ENCODE results near the gene OR2M5. TPM values are rescaled to one million over a fixed set of nuclear protein-coding genes. Genes with fewer than 3 reads are reported as not detected.

Gene OR2M5
- total RNA-seq, 1 donor from 2014 or later, result not detected

DNA sequence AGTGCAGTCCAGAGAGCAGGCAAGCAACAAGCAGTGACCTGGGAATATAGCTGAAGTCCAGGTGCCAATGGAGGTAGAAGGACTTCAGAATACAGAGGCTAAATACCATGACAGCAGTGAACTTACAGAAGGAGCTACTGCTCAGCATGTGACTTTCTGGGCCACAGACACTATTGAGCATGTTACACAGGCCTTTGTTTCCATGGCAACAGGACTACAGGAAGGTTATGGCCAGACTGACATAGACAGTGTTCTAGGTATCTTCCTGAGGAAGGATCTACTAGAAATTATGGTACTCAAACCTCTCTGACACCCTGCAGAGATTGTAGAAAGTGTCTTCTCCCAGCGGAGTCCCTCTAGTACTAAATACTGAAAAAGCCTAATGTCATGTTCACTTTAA is 11.0 kb downstream of the OR2M5 start:
- Mint-ChIP-seq H3K27me3 (ENCODE audit: low read depth) (no peaks in the 10 kb centered on the region), H3K27ac (no peak overlapping the region), H3K36me3 (no peaks in the 10 kb centered on the region), H3K9me3 (peaks cover 59% of the 10 kb centered on the region), H3K4me3 (no peak overlapping the region), H3K4me1 (no peaks in the 10 kb centered on the region)
- DNase-seq (ENCODE audit: low spot score in 2 of 2, unreplicated experiment in 2 of 2), result no peak
- TF ChIP-seq, protein P1, sequence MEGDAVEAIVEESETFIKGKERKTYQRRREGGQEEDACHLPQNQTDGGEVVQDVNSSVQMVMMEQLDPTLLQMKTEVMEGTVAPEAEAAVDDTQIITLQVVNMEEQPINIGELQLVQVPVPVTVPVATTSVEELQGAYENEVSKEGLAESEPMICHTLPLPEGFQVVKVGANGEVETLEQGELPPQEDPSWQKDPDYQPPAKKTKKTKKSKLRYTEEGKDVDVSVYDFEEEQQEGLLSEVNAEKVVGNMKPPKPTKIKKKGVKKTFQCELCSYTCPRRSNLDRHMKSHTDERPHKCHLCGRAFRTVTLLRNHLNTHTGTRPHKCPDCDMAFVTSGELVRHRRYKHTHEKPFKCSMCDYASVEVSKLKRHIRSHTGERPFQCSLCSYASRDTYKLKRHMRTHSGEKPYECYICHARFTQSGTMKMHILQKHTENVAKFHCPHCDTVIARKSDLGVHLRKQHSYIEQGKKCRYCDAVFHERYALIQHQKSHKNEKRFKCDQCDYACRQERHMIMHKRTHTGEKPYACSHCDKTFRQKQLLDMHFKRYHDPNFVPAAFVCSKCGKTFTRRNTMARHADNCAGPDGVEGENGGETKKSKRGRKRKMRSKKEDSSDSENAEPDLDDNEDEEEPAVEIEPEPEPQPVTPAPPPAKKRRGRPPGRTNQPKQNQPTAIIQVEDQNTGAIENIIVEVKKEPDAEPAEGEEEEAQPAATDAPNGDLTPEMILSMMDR (IDR thresholded peaks at IDR 0.05; ENCODE audit: unreplicated experiment), result no peak

DNA sequence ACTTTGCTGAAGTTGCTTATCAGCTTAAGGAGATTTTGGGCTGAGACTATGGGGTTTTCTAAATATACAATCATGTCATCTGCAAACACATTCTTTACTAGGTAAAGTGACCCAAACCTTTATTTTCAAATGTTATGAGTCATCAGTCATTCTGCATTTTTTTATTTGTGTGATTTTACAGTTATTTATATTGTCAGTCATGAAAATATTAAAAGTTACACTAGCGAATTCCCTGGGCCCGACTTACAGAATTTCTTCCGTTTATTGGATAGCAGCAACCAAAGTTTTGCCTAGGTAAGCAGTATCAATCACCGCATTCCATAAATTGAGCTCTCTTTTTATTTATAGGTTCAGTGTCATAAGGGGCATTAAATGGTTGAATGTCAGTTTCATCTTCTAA is 13.8 kb downstream of the OR2M5 start:
- H3K36me3 Mint-ChIP-seq, result no peaks in the 10 kb centered on the region
- H3K4me1 Mint-ChIP-seq, result no peaks in the 10 kb centered on the region
- TF ChIP-seq, protein P1 (IDR thresholded peaks at IDR 0.05; ENCODE audit: unreplicated experiment), result no peak
- H3K27me3 Mint-ChIP-seq (ENCODE audit: low read depth), result no peaks in the 10 kb centered on the region
- H3K4me3 Mint-ChIP-seq, result no peak overlapping the region
- DNase-seq (ENCODE audit: low spot score in 2 of 2, unreplicated experiment in 2 of 2), result no peak
- H3K27ac Mint-ChIP-seq, result no peak overlapping the region
- peaks cover 51% of the 10 kb centered on the region for H3K9me3 Mint-ChIP-seq

DNA sequence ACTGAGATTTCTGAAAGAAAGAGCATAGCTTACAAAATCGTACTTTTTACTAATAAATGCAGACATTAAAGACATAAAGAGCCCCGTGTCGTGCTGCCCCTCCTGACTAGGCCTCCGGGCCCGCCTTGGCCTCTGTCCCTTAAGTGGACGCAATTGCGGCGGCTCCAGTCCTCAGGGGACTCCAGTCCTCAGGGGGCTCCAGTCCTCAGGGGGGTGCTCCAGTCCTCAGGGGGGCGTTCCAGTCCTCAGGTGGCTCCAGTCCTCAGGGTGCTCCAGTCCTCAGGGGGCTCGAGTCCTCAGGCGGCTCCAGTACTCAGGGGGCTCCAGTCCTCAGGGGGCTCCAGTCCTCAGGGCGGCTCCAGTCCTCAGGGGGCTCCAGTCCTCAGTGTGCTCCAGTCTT is 19.1 kb downstream of the OR2M5 start:
- DNase-seq (ENCODE audit: low spot score in 2 of 2, unreplicated experiment in 2 of 2), result no peak
- Mint-ChIP-seq H3K27ac (no peak overlapping the region), H3K36me3 (no peaks in the 10 kb centered on the region), H3K4me1 (no peaks in the 10 kb centered on the region), H3K9me3 (peaks cover 37% of the 10 kb centered on the region), H3K4me3 (no peak overlapping the region), H3K27me3 (ENCODE audit: low read depth) (no peaks in the 10 kb centered on the region)
- TF ChIP-seq, protein P1 (IDR thresholded peaks at IDR 0.05; ENCODE audit: unreplicated experiment), result no peak

DNA sequence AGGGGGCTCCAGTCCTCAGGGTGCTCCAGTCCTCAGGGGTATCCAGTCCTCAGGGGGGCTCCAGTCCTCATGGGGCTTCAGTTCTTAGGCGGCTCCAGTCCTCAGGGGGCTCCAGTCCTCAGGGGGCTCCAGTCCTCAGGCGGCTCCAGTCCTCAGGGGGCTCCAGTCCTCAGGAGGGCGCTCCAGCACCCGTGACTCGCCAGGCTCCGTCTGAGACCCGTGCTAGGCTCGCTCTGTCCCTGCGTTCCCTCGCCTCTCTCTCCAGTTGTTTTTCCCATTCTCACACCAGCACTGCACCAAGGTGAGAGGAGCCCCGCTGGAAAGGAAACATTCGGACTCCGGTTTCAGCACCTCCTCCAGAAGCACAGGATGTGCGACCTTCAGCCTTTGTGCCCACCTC is 20.2 kb downstream of the OR2M5 start:
- no peaks in the 10 kb centered on the region for H3K36me3 Mint-ChIP-seq
- H3K4me1 Mint-ChIP-seq, result no peaks in the 10 kb centered on the region
- H3K4me3 Mint-ChIP-seq, result no peak overlapping the region
- TF ChIP-seq, protein P1 (IDR thresholded peaks at IDR 0.05; ENCODE audit: unreplicated experiment), result no peak
- no peak overlapping the region for H3K27ac Mint-ChIP-seq
- H3K9me3 Mint-ChIP-seq, result peaks cover 26% of the 10 kb centered on the region
- H3K27me3 Mint-ChIP-seq (ENCODE audit: low read depth), result no peaks in the 10 kb centered on the region
- DNase-seq (ENCODE audit: low spot score in 2 of 2, unreplicated experiment in 2 of 2), result no peak

GRCh38 chr1:248174521-248174920 is 29.6 kb downstream of the OR2M5 start, which contains the start of gene OR2M2:
TSS of gene OR2M2 (plus strand) at chr1:248174821. CDS start at chr1:248179986, 5,165 bp downstream.
- no peaks in the 10 kb centered on the region for H3K36me3 Mint-ChIP-seq
- TF ChIP-seq, protein P1 (IDR thresholded peaks at IDR 0.05; ENCODE audit: unreplicated experiment), result no peak
- no peaks in the 10 kb centered on the region for H3K27me3 Mint-ChIP-seq (ENCODE audit: low read depth)
- H3K9me3 Mint-ChIP-seq, result peaks cover 40% of the 10 kb centered on the region
- DNase-seq (ENCODE audit: low spot score in 2 of 2, unreplicated experiment in 2 of 2), result no peak
- H3K4me3 Mint-ChIP-seq, result no peak within 1 kb of the TSS
- no peaks in the 10 kb centered on the region for H3K4me1 Mint-ChIP-seq
- H3K27ac Mint-ChIP-seq, result no peak within 1 kb of the TSS

DNA sequence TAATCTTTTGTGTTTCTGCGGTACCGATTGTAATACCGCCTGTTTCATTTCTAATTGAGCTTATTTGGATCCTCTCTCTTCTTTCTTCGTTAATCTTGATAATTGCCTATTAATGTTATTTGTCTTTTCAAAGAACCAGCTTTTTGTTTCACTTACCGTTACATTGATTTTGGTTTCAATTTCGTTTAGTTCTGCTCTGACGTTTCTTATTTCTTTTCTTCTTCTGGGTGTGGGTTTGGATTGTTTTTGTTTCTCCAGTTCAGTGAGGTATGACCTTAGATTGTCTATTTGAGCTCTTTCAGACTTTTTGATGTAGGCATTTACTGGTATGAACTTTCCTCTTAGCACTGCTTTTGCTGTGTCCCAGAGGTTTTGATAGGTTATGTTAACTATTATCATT is 39.0 kb downstream of the OR2M5 start:
- Mint-ChIP-seq H3K4me1 (no peaks in the 10 kb centered on the region), H3K4me3 (no peak overlapping the region), H3K9me3 (peaks cover 71% of the 10 kb centered on the region), H3K27ac (no peak overlapping the region), H3K27me3 (ENCODE audit: low read depth) (no peaks in the 10 kb centered on the region), H3K36me3 (peaks cover 2% of the 10 kb centered on the region)
- TF ChIP-seq, protein P1 (IDR thresholded peaks at IDR 0.05; ENCODE audit: unreplicated experiment), result no peak
- DNase-seq (ENCODE audit: low spot score in 2 of 2, unreplicated experiment in 2 of 2), result no peak
